Smooth muscle cell (in vitro differentiated cells): ENCODE measurements around the gene C12orf76. TPM values are rescaled to one million over a fixed set of nuclear protein-coding genes. Genes with fewer than 3 reads are reported as not detected.
A peak's percentile ranks its signal among the peaks of the same experiment; 100 is the strongest.

Source experiments
- DNase-seq: peaks from one replicate; lab custom pipeline; 2025; ENCODE audit not compliant: unreplicated experiment; lab: John Stamatoyannopoulos, UW
- H2AFZ ChIP-seq: fragments of 200-600 bp; sonication (generic); 2 replicates; pipeline ENCODE4 v1.6.0; 2016; ENCODE audit warnings: antibody characterized with exemption, low read depth, mild to moderate bottlenecking
- H3F3A ChIP-seq: fragments of 200-600 bp; sonication (generic); 2 replicates; pipeline ENCODE4 v1.6.0; 2017; ENCODE audit warnings: antibody characterized with exemption, low read depth
- H3K27ac ChIP-seq: fragments of 200-600 bp; sonication (generic); 2 replicates; pipeline ENCODE4 v1.5.1; 2016; ENCODE audit warnings: low read depth, mild to moderate bottlenecking
- H3K27me3 ChIP-seq: fragments of 200-600 bp; sonication (generic); 2 replicates; pipeline ENCODE4 v1.6.1; 2016; ENCODE audit warnings: low read depth, mild to moderate bottlenecking
- H3K36me3 ChIP-seq: fragments of 200-600 bp; sonication (generic); 2 replicates; pipeline ENCODE4 v1.5.1; 2016; ENCODE audit warnings: low read depth
- H3K4me1 ChIP-seq: fragments of 200-600 bp; sonication (generic); 2 replicates; pipeline ENCODE4 v1.5.1; 2016; ENCODE audit warnings: low read depth
- H3K4me2 ChIP-seq: fragments of 200-600 bp; sonication (generic); 2 replicates; pipeline ENCODE4 v1.6.0; 2016; ENCODE audit warnings: mild to moderate bottlenecking
- H3K4me3 ChIP-seq: fragments of 200-600 bp; sonication (generic); 2 replicates; pipeline ENCODE4 v1.5.1; 2016; ENCODE audit warnings: mild to moderate bottlenecking
- H3K79me2 ChIP-seq: fragments of 200-600 bp; sonication (generic); 2 replicates; pipeline ENCODE4 v1.6.0; 2016; ENCODE audit warnings: low read depth, mild to moderate bottlenecking
- H3K9ac ChIP-seq: fragments of 200-600 bp; sonication (generic); 2 replicates; pipeline ENCODE4 v1.6.0; 2016; ENCODE audit warnings: low read depth
- H3K9me3 ChIP-seq: fragments of 200-600 bp; sonication (generic); replicated peaks from 2 replicates; pipeline ENCODE4 v1.5.1; 2016; ENCODE audit warnings: low read depth
- H4K20me1 ChIP-seq: fragments of 200-600 bp; sonication (generic); 2 replicates; pipeline ENCODE4 v1.6.0; 2016; ENCODE audit warnings: low read depth
- WGBS: methylation state at CpG from one replicate; pipeline ENCODE4 v1.1.7; 2016; ENCODE audit warnings: low lambda C conversion rate; 5-methylcytosine and 5-hydroxymethylcytosine counted together
- polyA plus RNA-seq: library from polyadenylated mRNA; unstranded; fragments of >200 nt; fragmentation: Nextera tagmentation; extraction: Ambion mirVana; gene quantifications from 2 replicates; pipeline ENCODE4 v1.2.1, GENCODE V29; 2016
- total RNA-seq: library from RNA; depleted of rRNA; stranded (reverse); fragments of >200 nt; gene quantifications from 2 replicates; pipeline ENCODE4 v1.2.3, GENCODE V29; 2014
- TF ChIP-seq, protein P1 (sequence below): fragments of 200-600 bp; sonication (generic); IDR thresholded peaks from 2 replicates; pipeline ENCODE4 v1.5.1; 2017; ENCODE audit warnings: borderline replicate concordance, mild to moderate bottlenecking, antibody characterized with exemption; ENCODE audit not compliant: insufficient read depth, poor library complexity, severe bottlenecking

Gene C12orf76
- total and polyA plus RNA-seq, 2 experiments from 2014 or later: 10.0 to 12.0 TPM

DNA sequence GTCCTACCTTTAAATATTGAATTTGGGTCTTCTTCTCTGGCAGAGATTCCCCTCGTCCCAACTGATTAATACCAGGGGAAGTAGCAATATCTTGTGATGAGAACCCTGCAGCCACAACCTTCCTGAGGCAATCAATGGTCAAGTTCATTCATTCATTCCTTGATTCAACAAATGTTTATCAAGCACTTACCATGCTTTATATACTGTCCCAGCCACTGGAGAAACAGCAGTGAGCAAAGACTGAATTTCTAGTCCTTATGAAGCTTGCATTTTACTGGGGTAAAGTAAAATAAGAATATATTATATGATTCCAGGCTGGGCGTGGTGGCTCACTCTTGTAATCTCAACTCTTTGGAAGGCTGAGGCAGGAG lies 51.9 kb downstream of the C12orf76 start:
- WGBS: 50% methylated on average over 2 of the region's 2 CpGs
- Histone ChIP-seq H2AFZ (peak overlapping the region; percentile 88), H3K4me3 (peak overlapping the region; percentile 87), H3K27me3 (no peaks in the 10 kb centered on the region), H3K27ac (no peak overlapping the region), H3K9me3 (no peaks in the 10 kb centered on the region), H4K20me1 (peaks cover 35% of the 10 kb centered on the region), H3K4me1 (peaks cover 21% of the 10 kb centered on the region), H3F3A (peaks cover 4% of the 10 kb centered on the region), H3K4me2 (peak overlapping the region; percentile 94), H3K9ac (peak overlapping the region; percentile 76), H3K36me3 (no peaks in the 10 kb centered on the region), H3K79me2 (peaks cover 44% of the 10 kb centered on the region)
- TF ChIP-seq, protein P1, sequence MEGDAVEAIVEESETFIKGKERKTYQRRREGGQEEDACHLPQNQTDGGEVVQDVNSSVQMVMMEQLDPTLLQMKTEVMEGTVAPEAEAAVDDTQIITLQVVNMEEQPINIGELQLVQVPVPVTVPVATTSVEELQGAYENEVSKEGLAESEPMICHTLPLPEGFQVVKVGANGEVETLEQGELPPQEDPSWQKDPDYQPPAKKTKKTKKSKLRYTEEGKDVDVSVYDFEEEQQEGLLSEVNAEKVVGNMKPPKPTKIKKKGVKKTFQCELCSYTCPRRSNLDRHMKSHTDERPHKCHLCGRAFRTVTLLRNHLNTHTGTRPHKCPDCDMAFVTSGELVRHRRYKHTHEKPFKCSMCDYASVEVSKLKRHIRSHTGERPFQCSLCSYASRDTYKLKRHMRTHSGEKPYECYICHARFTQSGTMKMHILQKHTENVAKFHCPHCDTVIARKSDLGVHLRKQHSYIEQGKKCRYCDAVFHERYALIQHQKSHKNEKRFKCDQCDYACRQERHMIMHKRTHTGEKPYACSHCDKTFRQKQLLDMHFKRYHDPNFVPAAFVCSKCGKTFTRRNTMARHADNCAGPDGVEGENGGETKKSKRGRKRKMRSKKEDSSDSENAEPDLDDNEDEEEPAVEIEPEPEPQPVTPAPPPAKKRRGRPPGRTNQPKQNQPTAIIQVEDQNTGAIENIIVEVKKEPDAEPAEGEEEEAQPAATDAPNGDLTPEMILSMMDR: no peak
- no peak for DNase-seq

DNA sequence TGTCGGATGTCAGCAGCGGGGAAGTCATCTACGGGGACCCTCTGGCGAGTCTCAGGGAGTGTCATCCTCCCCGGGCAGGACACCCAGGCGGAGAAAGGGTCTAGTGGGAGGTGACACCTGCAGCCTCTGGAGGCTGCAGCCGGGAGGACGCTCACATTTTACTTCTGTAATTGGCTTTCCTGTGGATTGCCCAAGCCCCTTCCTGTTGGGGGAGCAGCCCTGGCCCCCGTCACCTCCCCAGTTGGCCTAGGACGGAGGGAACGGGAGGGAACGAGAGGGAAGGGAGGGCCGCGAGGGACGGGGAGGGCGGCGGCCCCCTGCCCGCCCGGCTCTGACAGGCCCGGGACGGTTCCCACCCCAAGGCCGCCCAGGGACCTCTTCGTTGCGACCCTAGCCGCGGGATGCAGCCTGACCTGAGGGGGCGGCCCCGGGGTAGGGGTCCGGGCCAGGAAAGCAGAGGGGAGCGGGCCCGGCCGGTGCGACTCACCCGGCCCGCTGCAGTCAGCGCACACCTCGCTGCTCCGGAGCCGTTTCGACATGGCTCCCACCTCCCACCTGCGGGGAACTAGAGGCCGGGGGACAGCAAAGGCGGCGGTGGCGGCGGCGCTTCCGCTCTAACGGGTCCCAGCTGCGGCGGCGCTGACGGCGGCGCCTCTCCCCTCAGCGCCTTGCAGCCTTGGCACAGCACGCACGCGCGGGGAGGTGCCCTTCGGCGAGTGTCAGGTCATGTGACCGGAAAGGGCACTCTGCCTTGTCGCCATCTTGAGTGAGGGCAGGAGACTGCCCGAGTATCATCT lies 52.4 kb downstream of the C12orf76 start, which contains the start of gene GIT2:
Gene GIT2 (minus strand): TSS at position 683 of the 797 bp plus-strand sequence. CDS start 144 bp downstream, at position 539.
- peaks cover 4% of the 10 kb centered on the region for H3F3A ChIP-seq
- peak; percentile 55 for DNase-seq
- H3K9ac ChIP-seq: peak within 1 kb of the TSS; percentile 76
- H3K27me3 ChIP-seq: no peaks in the 10 kb centered on the region
- peaks cover 29% of the 10 kb centered on the region for H4K20me1 ChIP-seq
- peak within 1 kb of the TSS; percentile 94 for H3K4me2 ChIP-seq
- H3K79me2 ChIP-seq: peaks cover 44% of the 10 kb centered on the region
- TF ChIP-seq, protein P1: no peak
- peak within 1 kb of the TSS; percentile 87 for H3K4me3 ChIP-seq
- peaks cover 21% of the 10 kb centered on the region for H3K4me1 ChIP-seq
- under 1% methylated on average over 58 of the region's 65 CpGs for WGBS
- H2AFZ ChIP-seq: peak within 1 kb of the TSS; percentile 88
- H3K27ac ChIP-seq: no peak within 1 kb of the TSS
- H3K36me3 ChIP-seq: peaks cover under 1% of the 10 kb centered on the region
- no peaks in the 10 kb centered on the region for H3K9me3 ChIP-seq

DNA sequence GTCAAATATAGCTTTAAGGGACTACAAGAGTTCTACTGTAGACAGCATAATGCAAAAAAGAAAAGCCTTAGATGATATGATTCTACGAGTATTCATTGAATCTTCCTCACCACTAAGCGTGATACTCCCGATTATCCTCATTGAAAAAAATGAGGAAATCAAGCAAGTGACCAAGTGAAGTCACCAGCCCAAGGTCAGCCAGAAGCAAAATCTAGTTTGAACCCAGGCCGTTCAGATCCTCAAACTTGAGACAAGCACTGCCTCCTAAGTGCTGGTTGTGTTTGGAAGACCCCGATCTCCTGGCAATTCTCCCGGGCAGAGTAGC lies 53.0 kb downstream of the C12orf76 start:
- Histone ChIP-seq H3K79me2 (peaks cover 49% of the 10 kb centered on the region), H3K4me3 (peak overlapping the region; percentile 87), H4K20me1 (peaks cover 28% of the 10 kb centered on the region), H3K36me3 (peaks cover 5% of the 10 kb centered on the region), H3K27me3 (no peaks in the 10 kb centered on the region), H3K27ac (no peak overlapping the region), H3K4me1 (peaks cover 21% of the 10 kb centered on the region), H3K9me3 (no peaks in the 10 kb centered on the region), H3K9ac (peak overlapping the region; percentile 76), H3F3A (peaks cover 4% of the 10 kb centered on the region), H3K4me2 (peak overlapping the region; percentile 94), H2AFZ (peak overlapping the region; percentile 88)
- WGBS: 24% methylated on average over 6 of the region's 6 CpGs
- TF ChIP-seq, protein P1: no peak
- no peak for DNase-seq
